Vagina (tissue), 2 donors: Measurements from ENCODE around the gene PHLDB1. TPM values are rescaled to one million over a fixed set of nuclear protein-coding genes. Genes with fewer than 3 reads are reported as not detected.

Source experiments
- DNase-seq, 2 donors: peaks; one replicate each; pipeline ENCODE4 v3.0.0-alpha.2; 2017; ENCODE audit errors: extremely low spot score in 2 of 2
- H3K27ac ChIP-seq: fragments of 200-600 bp; sonication (generic); one replicate; pipeline ENCODE4 v1.5.1; 2019
- H3K27me3 ChIP-seq: fragments of 200-600 bp; sonication (generic); one replicate; pipeline ENCODE4 v1.5.1; 2019
- H3K36me3 ChIP-seq, 2 donors: fragments of 200-600 bp; sonication (generic); one replicate each; pipeline ENCODE4 v1.5.1; 2017 to 2019
- H3K4me1 ChIP-seq: fragments of 200-600 bp; sonication (generic); one replicate; pipeline ENCODE4 v1.5.1; 2019
- H3K4me3 ChIP-seq, 2 donors: fragments of 200-600 bp; sonication (generic); 1 replicate in 1 of 2; 2 replicates in 1 of 2; pipeline ENCODE4 v1.5.1; 2016 to 2019
- H3K9me3 ChIP-seq: fragments of 200-600 bp; sonication (generic); one replicate; pipeline ENCODE4 v1.5.1; 2019
- CTCF ChIP-seq, 3 experiments: fragments of 450-650 bp in 2 of 3; fragments of 200-600 bp in 1 of 3; sonication (generic) in 1 of 3; IDR thresholded peaks; one replicate each; pipeline ENCODE4 v1.5.1; 2017 to 2019; ENCODE audit warnings: antibody characterized with exemption in 3 of 3, mild to moderate bottlenecking in 2 of 3, moderate library complexity in 2 of 3
- POLR2A ChIP-seq, 2 donors: fragments of 450-650 bp; IDR thresholded peaks; one replicate each; pipeline ENCODE4 v1.6.1; 2017; ENCODE audit warnings: antibody characterized with exemption in 2 of 2, mild to moderate bottlenecking in 2 of 2, moderate library complexity in 2 of 2
- POLR2AphosphoS5 ChIP-seq, 2 donors: sonication (generic); formaldehyde crosslinking; IDR thresholded peaks; one replicate each; pipeline ENCODE4 v1.9.0; 2017; ENCODE audit warnings: antibody characterized with exemption in 2 of 2, mild to moderate bottlenecking in 2 of 2, low read depth in 1 of 2; ENCODE audit not compliant: insufficient read depth in 1 of 2
- intact Hi-C: fragments of 100-400 bp; cut with DNase I; formaldehyde crosslinking; loops from one replicate; pipeline ENCODE4 v1.15.1; 2023
- total RNA-seq: library from RNA; depleted of rRNA; stranded (reverse); fragments of >200 nt; gene quantifications from one replicate; pipeline ENCODE4 v1.2.3, GENCODE V29; 2016

PHLDB1 gene
- total RNA-seq, 1 donor from 2014 or later: 119 TPM

- Histone ChIP-seq H3K36me3 (peaks cover 0 to 33% of the 10 kb centered on the region in 2 donors), H3K4me3 (no peak overlapping the region), H3K27me3 (no peaks in the 10 kb centered on the region), H3K4me1 (peaks cover 14% of the 10 kb centered on the region), H3K9me3 (no peaks in the 10 kb centered on the region), H3K27ac (no peak overlapping the region)
- intact Hi-C loops: loop anchor here (5.0 kb wide), 1 partner anchor 60 kb away; no protein-coding TSS in a partner anchor
- TF ChIP-seq POLR2A (IDR thresholded peaks at IDR 0.05) (no peak), CTCF (IDR thresholded peaks at IDR 0.05) (no peak), POLR2AphosphoS5 (IDR thresholded peaks at IDR 0.05; ENCODE audit: insufficient read depth in 1 of 2, low read depth in 1 of 2) (peak in 1 of 2 donors; percentile 32)
- DNase-seq: no peak
Observed at GRCh38 chr11:118657238-118657637, 49.8 kb downstream of the PHLDB1 start.

GRCh38 chr11:118657709-118658428 lies 50.5 kb downstream of the PHLDB1 start:
- intact Hi-C loops: loop anchor here (5.0 kb wide), 1 partner anchor 61 kb away; no protein-coding TSS in a partner anchor
- Histone ChIP-seq H3K36me3 (peaks cover 0 to 26% of the 10 kb centered on the region in 2 donors), H3K4me3 (no peak overlapping the region), H3K4me1 (peaks cover 14% of the 10 kb centered on the region), H3K9me3 (no peaks in the 10 kb centered on the region), H3K27ac (peak overlapping the region; percentile 80), H3K27me3 (no peaks in the 10 kb centered on the region)
- no peak for DNase-seq
- TF ChIP-seq CTCF (IDR thresholded peaks at IDR 0.05): no peak
- TF ChIP-seq POLR2AphosphoS5 (IDR thresholded peaks at IDR 0.05; ENCODE audit: insufficient read depth in 1 of 2, low read depth in 1 of 2): peak in 1 of 2 donors; percentile 4
- no peak for TF ChIP-seq POLR2A (IDR thresholded peaks at IDR 0.05)

GRCh38 chr11:118658429-118659313 lies 51.3 kb downstream of the PHLDB1 start:
- DNase-seq: no peak
- Histone ChIP-seq H3K27ac (peak overlapping the region; percentile 80), H3K36me3 (peaks cover 0 to 20% of the 10 kb centered on the region in 2 donors), H3K4me3 (no peak overlapping the region), H3K27me3 (no peaks in the 10 kb centered on the region), H3K9me3 (no peaks in the 10 kb centered on the region), H3K4me1 (peaks cover 14% of the 10 kb centered on the region)
- intact Hi-C loops: loop anchor here (5.0 kb wide), 1 partner anchor 61 kb away; no protein-coding TSS in a partner anchor
- TF ChIP-seq POLR2A (IDR thresholded peaks at IDR 0.05) (no peak), POLR2AphosphoS5 (IDR thresholded peaks at IDR 0.05; ENCODE audit: insufficient read depth in 1 of 2, low read depth in 1 of 2) (no peak), CTCF (IDR thresholded peaks at IDR 0.05) (no peak)

- H3K27me3 ChIP-seq: no peaks in the 10 kb centered on the region
- H3K9me3 ChIP-seq: no peaks in the 10 kb centered on the region
- intact Hi-C loops: loop anchor here (5.0 kb wide), 1 partner anchor 62 kb away; no protein-coding TSS in a partner anchor
- TF ChIP-seq POLR2AphosphoS5 (IDR thresholded peaks at IDR 0.05; ENCODE audit: insufficient read depth in 1 of 2, low read depth in 1 of 2) (peak; percentile 37 to 72), POLR2A (IDR thresholded peaks at IDR 0.05) (no peak), CTCF (IDR thresholded peaks at IDR 0.05) (peak; percentile 80 to 96 (median 88))
- peaks cover 0 to 14% of the 10 kb centered on the region in 2 donors for H3K36me3 ChIP-seq
- peak overlapping the region; percentile 80 for H3K27ac ChIP-seq
- peaks cover 14% of the 10 kb centered on the region for H3K4me1 ChIP-seq
- no peak for DNase-seq
- no peak overlapping the region for H3K4me3 ChIP-seq
Observed at GRCh38 chr11:118659314-118659952, 52.0 kb downstream of the PHLDB1 start.
